SK-N-MC (cell line): ENCODE results near the gene FH.

Experiments
- EZH2 ChIP-seq: fragments of 200-600 bp; sonication (generic); IDR thresholded peaks from one replicate; pipeline ENCODE4 v1.6.1; 2017; ENCODE audit warnings: antibody characterized with exemption
- POLR2AphosphoS5 ChIP-seq: IDR thresholded peaks from 2 replicates; pipeline ENCODE4 v1.6.1; 2012; ENCODE audit warnings: mild to moderate bottlenecking, low read depth, low read length, borderline replicate concordance

GRCh38 chr1:241451956-241452355, 67.6 kb downstream of the FH start:
- TF ChIP-seq POLR2AphosphoS5 (no peak), EZH2 (no peak)
